Measurements from ENCODE around the gene SOX12.
A peak's percentile ranks its signal among the peaks of the same experiment; 100 is the strongest.
"Not testable (repeated sequence)": the region's sequence is repeated elsewhere in the genome, so short reads cannot be mapped to it uniquely, and the experiment has no call there.

Gene SOX12

GRCh38 chr20:363319-364078, 38.1 kb downstream of the SOX12 start:
- no peak for DNase-seq

GRCh38 chr20:364905-365794, 39.8 kb downstream of the SOX12 start:
- no peak for DNase-seq

GRCh38 chr20:366041-366718, 40.8 kb downstream of the SOX12 start:
- peak in 2 of 6 experiments; percentile 28 to 32 for DNase-seq

GRCh38 chr20:366719-367485, 41.5 kb downstream of the SOX12 start:
- no peak for DNase-seq

- DNase-seq = no peak
Observed at GRCh38 chr20:367486-367887, 42.1 kb downstream of the SOX12 start.

GRCh38 chr20:368915-369314, 43.6 kb downstream of the SOX12 start:
- DNase-seq = no peak

- DNase-seq = no peak
Observed at GRCh38 chr20:370151-370600, 44.8 kb downstream of the SOX12 start.

- no peak for DNase-seq
Observed at GRCh38 chr20:370977-371754, 45.8 kb downstream of the SOX12 start.

- no peak for DNase-seq
Observed at GRCh38 chr20:371755-372542, 46.6 kb downstream of the SOX12 start.

GRCh38 chr20:372543-373082, 47.3 kb downstream of the SOX12 start:
- DNase-seq = not testable (repeated sequence)

GRCh38 chr20:373171-373890, 48.0 kb downstream of the SOX12 start:
- DNase-seq = no peak

GRCh38 chr20:375265-375889, 50.0 kb downstream of the SOX12 start:
- no peak for DNase-seq

GRCh38 chr20:376089-376488, 50.7 kb downstream of the SOX12 start:
- DNase-seq = no peak

GRCh38 chr20:376750-377149, 51.4 kb downstream of the SOX12 start:
- DNase-seq = no peak

- not testable (repeated sequence) for DNase-seq
Observed at GRCh38 chr20:377578-377977, 52.2 kb downstream of the SOX12 start.

- no peak for DNase-seq
Observed at GRCh38 chr20:378961-379336, 53.6 kb downstream of the SOX12 start.

All from stimulated activated naive CD4-positive, alpha-beta T cell (primary cell).